HG03108 (cell line): Measurements from ENCODE around the gene CNPY3.
"Not testable (repeated sequence)": the region's sequence is repeated elsewhere in the genome, so short reads cannot be mapped to it uniquely, and the experiment has no call there.

ENCODE experiments used
- ATAC-seq: cut with Tn5 transposase; IDR thresholded peaks from one replicate; pipeline ENCODE4 v1.9.1; 2021; ENCODE audit warnings: moderate library complexity; ENCODE audit not compliant: unreplicated experiment

The CNPY3 gene

DNA sequence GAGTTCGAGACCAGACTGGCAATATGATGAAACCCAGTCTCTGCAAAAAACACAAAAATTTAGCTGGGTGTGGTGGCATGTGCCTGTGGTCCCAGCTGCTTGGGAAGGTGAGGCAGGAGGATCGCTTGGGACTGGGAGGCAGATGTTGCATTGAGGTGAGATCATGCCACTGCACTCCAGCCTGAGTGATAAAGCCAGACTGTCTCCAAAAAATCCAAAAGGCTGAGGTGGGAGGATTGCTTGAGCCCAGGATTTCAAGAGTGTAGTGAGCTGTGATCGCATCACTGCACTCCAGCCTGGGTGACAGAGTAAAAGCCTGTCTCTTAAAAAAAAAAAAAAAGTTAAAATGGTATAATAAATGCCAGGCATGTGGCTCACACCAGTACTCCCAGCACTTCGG lies 14.7 kb upstream of the CNPY3 start:
- no peak for ATAC-seq

DNA sequence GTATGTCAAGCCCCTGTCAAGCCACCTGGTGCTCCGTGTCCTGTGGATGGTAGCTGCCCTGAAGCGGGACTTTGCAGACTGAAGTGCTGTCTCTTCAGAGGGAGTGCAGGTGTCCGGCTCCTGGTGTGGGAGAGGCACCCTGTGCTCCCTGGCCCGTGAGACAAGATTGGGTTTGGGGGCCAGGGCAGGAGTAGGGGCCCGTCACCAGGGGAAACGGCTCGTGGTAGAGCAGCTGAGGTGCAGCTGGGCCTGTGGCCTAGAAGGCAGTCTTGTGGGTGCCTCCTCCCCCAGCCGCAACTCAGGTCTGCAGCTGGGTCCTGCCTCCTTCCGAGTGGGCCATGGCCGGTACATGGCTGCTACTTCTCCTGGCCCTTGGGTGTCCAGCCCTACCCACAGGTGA lies 13.5 kb upstream of the CNPY3 start, which contains the start of gene PTCRA:
PTCRA (plus strand) TSS at position 322 of the 400 bp plus-strand sequence; CDS start at position 339, 17 bp downstream.
- no peak for ATAC-seq

DNA sequence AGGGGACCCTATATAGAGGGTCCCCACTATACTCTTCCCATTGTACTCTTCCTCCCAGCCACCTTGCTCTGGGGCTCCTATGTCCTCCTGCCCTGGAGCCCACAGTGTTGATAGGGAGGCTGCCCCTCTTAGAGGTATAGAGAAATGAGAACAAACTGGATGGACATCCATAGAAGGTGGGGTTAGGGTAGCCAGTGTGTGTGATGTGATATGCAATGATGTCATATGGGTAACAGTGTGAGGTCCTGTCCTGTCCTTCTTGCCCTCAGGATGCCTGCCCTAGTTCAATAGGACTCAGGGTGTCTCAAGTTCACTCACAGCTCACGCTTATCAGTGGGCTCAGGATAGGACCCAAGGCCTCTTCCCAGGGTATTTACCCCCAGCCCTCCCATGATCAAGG lies 13.0 kb upstream of the CNPY3 start:
- no peak for ATAC-seq

DNA sequence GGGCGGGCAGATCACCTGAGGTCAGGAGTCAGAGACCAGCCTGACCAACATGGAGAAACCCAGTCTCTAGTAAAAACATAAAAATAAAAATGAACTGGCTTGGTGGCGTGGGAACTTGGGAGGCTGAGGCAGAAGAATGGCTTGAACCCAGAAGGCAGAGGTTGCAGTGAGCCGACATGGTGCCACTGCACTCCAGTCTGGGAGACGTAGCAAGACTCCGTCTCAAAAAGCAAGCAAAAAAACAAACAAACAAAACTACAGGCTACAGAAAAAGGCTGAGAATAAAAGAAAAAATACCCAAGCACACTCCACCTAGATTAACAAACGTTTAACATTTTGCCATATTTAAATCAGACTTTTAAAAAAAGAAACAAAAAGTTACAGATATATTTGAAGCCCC lies 7.5 kb upstream of the CNPY3 start:
- ATAC-seq = no peak

DNA sequence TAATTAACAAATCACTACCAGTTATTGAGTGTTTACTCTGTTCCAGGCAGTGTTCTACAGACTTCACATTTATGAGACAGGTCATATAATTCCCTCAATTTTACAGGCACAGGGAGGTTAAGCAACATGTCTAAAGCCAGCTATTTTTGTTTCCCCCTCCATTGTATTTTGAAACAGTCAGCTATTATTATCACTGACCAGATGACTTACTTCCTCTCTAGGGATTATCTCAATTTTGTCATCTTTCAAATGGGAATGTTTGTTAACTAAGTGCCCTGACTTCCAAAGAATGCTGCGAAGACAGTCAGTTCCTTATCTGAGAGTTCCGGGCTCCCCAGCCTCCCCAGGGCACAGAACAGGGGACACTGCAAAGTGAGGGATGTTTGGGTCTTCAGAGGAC lies 5.6 kb upstream of the CNPY3 start:
- ATAC-seq = no peak

DNA sequence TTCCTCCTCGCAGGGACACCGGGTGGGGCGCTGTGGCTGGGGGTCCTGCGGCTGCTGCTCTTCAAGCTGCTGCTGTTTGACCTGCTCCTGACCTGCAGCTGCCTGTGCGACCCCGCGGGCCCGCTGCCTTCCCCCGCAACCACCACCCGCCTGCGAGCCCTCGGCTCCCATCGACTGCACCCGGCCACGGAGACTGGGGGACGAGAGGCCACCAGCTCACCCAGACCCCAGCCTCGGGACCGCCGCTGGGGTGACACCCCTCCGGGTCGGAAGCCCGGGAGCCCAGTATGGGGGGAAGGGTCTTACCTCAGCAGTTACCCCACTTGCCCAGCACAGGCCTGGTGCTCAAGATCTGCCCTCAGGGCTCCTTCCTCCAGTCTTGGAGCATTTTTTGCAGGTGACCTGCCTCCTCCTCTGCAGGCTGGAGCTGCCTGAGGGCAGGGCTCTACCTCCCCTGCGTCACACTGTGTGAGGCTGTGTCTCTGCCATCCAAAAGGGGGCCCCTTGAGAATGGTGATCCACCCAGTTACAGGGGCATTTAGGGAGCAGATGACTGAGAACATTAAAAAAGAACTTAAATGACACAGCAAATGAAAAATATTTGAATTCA lies 3.9 kb upstream of the CNPY3 start:
- ATAC-seq = no peak

DNA sequence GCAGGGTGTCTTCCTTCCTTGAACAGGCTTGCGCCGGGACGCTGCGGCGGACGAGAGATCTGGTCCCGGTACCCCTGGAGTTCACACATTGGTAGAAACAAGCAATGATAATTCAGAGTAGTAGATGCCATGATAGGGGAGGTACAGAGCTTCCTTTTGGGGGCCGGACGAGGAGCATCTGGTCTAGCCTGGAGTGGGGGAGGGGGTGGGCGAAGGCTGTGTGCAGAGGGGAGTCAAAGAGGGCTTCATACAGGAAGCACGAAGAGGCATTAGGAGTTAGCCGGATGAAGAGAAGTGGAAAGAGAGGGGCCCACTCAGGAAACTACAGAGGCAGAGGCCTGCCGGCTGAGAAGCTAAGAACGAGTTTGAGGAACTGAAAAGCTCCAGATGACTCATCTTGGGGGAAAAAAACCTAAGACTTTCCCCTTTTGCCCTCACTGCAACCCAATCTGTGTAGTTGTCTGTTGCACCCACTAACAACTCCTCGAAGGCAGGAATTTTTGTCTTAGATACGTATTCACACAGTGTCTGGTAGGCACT lies 611 bp downstream of the CNPY3 start:
- peak; percentile 38 for ATAC-seq

DNA sequence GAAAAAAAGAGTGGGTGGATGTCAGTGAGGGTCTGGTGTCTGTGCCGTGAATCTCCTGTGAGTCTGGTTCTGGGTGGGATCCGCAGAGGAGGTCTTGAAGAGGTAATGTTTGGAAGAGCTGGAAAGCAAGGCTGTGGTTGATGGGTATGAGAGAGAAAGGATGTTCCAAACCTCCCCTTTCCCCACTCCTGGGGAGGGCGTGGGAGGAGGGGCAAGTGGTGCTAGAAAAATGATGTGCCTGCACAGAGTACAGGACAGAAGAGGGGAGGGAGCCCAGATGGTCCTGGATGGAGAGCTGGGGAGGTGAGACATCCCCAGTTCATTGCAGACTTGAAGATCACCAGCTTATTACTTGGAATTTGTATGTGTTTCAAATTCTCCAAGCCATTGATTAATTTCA lies 3.1 kb downstream of the CNPY3 start:
- no peak for ATAC-seq

DNA sequence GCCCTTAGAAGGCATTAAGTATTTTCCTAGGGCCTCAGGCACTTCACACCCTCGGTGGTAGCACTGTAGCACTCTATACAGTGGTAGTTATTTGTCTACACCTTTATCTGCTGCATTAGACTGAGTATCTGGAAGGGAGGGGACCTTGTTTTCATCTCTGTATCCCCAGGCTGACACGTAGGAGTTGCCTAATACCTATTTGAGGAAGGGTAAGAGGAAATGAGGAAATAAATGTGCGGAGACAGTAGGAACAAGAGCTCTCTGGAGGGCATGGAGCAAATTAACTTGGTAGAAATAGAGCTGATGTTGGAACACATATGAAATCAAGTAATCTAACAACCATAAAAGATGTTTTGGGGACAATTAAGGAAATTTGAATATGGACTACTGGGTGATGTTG lies 3.9 kb downstream of the CNPY3 start:
- ATAC-seq = no peak

DNA sequence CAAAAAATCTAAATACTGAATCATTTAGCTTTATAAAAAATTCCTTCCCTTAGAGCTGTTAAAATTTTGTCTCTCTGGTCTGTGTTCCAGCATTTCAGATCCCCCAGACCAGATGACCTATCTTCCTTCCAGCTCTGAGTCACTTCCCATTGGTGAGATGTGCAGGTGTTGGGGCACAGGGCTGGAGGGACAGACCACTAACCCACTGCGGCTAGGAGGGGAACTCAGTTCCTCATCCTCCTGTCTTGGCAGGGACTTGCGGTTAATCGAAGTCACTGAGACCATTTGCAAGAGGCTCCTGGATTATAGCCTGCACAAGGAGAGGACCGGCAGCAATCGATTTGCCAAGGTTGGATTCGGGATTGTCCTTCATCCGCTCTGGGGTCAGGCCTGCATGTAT lies 6.0 kb downstream of the CNPY3 start:
- ATAC-seq = no peak

DNA sequence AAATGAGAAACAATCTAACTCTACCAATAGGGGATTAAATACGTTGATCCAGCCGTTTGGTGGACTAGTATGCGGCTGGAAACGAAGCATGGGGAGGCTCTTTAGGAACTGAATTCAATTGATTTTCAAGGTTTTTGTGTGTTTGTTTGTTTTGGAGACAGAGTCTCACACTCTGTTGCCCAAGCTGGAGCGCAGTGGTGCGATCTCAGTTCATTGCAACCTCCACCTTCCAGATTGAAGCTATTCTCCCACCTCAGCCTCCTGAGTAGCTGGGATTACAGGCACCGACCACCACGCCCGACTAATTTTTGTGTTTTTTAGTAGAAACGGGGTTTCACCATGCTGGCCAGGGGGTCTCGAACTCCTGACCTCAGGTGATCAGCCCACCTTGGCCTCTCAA lies 7.1 kb downstream of the CNPY3 start:
- no peak for ATAC-seq

DNA sequence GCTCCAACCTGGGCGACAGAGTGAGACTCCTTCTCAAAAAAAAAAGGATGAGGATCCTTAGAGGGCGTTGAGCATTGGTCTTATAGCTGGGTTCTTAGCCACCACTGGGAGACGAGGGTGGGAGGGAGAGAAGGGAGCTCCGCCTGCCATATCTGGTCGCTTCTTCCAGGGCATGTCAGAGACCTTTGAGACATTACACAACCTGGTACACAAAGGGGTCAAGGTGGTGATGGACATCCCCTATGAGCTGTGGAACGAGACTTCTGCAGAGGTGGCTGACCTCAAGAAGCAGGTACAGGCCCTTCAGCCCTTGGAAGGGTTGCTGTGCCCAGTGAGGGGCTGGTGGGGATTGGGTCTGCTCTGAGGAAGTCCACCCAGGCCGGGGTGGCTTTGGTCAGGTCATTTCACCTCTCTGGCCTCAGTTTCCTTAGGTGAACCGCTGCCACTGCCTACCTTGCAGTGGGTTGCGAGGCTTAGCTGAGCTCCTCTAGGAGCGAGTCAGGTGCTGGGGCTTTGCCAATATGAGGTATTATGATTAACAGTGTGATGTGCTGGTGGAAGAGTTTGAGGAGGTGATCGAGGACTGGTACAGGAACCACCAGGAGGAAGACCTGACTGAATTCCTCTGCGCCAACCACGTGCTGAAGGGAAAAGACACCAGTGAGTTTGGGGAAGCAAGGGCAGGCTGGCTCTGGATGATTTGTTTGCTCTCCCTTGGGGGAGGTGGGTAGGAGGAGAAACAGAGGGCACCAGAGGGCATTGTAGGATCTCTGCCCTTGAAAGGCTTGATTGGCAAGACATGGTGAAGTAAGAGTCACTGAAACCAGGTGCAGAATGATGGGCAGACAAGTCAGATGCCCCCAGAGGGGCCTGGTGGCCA lies 8.5 kb downstream of the CNPY3 start:
- no peak for ATAC-seq

DNA sequence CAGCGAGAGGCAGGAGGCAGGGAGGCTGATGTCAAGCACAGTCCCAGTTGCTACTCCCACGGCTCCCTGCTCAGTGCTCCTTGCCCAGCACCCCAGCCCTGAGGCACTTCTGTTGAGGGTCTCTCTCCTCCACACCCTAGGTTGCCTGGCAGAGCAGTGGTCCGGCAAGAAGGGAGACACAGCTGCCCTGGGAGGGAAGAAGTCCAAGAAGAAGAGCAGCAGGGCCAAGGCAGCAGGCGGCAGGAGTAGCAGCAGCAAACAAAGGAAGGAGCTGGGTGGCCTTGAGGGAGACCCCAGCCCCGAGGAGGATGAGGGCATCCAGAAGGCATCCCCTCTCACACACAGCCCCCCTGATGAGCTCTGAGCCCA lies 9.1 kb downstream of the CNPY3 start:
- no peak for ATAC-seq

DNA sequence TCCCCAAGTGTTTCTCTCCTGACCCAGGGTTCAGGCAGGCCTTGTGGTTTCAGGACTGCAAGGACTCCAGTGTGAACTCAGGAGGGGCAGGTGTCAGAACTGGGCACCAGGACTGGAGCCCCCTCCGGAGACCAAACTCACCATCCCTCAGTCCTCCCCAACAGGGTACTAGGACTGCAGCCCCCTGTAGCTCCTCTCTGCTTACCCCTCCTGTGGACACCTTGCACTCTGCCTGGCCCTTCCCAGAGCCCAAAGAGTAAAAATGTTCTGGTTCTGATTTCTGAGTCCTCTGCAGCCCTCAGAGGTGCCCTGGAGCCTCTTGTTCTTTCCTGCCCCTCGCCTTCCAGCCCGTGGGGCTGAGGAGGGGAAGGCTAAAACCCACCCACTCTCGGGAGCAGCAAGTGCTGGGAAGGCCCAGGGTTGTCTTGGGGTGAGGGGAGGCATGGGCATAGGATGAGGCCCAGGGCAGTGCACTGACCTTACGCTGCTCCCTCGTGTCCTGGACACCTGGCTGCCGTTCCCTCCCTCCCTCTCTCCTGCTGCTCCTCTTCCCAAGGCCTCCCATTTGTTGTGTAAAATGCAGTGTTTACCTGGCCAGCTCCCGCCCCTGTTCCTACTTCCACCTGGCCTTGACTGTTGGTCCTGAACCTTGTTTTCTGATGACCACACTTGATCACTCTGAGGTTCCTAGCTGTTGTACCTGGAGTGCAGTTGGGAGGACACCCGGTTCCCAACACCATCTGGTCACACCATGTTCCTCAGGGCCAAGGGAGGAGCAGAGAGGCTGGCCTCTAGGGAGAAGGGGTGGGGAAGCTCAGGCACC lies 9.9 kb downstream of the CNPY3 start:
- no peak for ATAC-seq

DNA sequence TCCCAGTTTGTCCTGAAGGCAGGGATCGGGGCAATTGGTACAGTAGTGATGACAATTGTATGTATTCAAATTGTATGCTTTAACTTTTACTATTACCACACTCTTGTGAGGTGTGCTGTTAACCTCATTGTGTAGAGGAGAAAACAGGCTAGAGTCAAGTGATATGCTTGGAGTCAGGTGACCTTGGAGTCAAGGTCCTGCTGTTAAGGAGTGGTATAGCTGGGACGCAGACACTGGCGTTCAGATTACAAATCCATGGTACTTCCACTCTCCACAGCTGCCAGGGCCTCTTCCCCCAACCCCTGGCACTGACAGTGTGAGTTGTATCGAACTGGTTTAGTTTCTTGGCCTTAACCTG lies 10.5 kb downstream of the CNPY3 start:
- no peak for ATAC-seq

DNA sequence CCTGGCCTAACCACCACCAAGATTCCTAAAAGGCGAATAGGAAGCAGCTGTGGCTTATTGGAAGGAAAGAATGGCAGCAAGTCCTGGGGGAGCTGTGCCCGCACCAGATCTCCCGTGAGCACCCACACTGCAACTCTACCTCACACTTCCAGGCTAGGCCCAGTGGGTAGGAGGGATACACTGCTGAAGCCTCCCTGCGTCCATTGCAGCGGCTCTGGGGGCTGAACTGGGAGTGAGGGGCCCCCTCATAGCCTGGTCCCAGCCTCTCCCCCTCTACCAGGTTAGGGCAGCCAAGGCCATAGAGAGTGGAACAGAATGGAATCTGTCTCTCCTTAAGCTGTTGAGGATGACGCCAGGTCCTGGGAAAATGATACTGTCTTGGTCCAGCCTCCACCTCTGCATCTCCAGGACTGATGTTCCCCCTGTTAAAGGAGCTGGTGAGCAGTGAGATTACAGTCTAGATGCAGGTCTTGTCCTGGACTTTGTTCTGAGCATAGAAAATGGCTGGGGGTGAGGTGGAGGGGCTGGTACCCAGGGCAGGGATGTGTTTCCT lies 11.3 kb downstream of the CNPY3 start:
- ATAC-seq = no peak

DNA sequence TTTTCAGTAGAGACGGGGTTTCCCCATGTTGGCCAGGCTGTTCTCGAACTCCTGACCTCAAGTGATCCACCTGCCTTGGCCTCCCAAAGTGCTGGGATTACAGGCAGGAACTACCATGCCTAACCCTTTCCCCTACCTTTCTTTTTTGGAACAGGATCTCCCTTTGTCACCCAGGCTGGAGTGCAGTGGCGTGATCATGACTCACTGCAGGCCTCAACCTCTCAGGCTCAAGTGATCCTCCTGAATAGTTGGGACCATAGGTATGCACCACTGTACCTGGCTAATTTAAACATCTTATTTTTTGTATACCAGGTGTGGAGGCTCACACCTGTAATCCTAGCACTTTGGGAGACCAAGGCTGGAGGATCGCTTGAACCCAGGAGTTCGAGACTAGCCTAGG lies 12.1 kb downstream of the CNPY3 start:
- not testable (repeated sequence) for ATAC-seq

DNA sequence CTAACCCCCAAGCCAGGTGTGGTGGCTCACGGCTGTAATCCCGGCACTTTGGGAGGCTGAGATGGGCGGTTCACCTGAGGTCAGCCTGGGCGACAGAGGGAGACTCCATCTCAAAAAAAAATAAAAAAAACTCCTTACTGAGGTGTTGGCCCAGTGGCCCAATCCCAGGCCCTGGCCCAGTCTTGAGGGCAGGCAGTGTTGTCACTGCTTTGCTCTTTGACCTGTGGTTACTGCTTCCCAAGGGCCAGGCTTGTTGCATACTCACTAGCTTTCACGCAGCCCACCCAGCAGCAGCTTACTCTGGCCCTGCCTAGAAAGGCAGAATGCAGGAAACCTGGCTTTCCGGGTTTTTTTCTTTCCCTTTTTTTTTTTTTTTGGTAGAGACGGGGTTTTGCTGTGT lies 13.2 kb downstream of the CNPY3 start:
- no peak for ATAC-seq

DNA sequence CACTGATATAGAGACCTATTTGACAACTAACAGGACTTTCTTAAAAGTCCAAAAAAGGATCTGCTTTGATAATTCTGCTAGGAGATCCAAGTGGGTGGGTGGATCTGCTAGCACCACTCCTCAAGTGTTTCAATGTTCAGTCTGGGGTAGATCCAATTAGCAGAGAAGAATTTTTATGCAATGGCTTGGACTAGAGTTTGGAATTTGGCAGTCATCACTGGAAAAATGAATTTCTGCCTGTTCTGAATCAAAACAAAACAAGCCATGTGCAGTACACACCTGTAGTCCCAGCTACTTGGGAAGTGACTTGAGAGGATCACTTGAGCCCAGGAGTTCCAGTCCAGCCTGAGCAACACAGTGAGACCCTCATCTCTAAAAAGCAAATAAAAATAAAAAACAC lies 18.7 kb downstream of the CNPY3 start:
- no peak for ATAC-seq

DNA sequence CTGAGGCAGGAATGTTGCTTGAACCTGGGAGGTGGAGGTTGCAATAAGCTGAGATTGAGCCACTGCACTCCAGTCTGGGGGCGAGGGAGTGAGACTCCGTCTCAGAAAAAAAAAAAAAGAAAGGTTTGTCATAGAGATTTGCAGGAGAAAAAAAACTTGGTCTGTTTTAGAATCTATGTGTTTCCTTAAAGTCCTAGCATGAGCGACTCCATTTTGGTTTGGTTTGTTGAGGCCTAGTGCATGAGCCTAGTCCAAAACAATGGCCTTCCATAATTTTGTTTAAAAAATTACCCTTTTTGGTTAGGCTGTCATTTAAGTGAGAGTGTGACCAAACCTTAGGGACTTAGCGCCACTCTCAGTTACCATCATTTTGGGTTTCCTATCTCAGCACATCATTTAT lies 23.1 kb downstream of the CNPY3 start:
- no peak for ATAC-seq

DNA sequence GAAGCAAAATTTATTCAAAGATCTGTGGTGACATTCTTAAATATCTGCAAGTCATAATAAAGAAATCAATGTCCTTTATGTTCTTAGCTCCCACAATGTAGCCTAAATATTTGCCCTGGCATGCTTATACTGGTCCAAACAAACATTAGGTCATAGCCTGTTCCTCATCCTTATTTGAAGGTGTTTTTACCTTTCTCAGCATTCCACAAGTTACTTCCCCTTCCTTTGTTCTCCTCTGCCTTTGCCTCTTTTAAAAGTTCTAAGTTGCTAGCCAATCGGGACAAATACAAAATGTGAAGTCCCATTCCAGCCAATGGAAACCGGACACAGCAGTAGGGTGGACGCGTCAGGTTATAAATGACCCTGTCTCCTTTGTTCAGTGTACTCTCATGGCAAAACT lies 25.1 kb downstream of the CNPY3 start:
- not testable (repeated sequence) for ATAC-seq
